Measurements from ENCODE around the gene HOXD13. TPM values are rescaled to one million over a fixed set of nuclear protein-coding genes. Genes with fewer than 3 reads are reported as not detected.

HOXD13 gene
- total RNA-seq, result not detected

DNA sequence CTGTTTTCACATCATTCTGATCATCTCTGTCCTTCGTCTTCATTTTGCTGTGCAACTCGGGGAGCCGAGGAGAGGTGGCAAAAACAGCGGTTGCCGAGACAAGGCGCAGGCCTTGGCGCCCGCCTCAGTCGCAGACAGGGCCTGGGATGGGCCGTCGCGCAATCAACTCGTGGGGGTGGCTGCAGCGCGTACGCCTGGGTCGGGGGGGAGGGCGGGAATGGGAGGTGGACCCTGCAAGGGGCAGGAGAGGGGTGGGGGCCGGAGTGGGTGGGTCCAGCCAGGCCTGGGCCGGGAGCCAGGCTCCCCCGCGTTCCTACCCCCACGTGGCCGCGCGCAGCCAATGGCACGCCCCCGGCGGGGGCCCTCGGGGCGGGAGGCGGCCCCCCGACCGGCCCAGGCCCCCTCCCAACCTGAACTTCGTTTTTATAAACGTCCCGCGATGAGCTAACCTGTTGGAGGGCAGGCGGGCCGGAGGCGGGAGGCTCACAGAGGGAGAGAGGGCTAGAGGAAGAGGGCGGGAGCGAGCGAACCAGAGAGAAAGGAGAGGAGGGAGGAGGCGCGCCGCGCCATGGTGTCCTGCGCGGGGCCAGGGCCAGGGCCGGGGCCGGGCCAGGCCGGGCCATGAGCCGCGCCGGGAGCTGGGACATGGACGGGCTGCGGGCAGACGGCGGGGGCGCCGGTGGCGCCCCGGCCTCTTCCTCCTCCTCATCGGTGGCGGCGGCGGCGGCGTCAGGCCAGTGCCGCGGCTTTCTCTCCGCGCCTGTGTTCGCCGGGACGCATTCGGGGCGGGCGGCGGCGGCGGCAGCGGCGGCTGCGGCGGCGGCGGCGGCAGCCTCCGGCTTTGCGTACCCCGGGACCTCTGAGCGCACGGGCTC lies at the start of gene HOXD13:
TSS of gene HOXD13 (plus strand) at position 452 of the 875 bp plus-strand sequence. CDS start at position 622, 170 bp downstream.
- DNase-seq, result no peak

DNA sequence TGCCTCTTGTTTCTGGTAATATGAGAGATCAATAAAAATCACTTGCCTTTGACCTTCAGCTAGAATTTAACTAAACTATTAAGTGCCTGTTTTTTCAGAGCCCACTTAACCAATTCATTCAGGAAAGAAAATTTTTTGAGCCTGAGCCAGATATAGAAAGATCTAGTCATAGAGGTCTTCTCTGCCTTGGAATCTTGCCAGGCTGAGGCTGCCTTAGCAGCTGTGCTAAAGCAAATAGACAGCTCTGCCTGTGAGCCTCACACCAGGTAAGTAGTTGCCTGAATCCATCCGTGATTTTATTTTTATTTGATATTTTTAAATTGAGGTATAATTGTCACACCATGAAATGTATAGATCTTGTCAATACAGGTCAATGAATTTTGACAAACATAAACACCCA lies 36.1 kb upstream of the HOXD13 start:
- DNase-seq, result no peak

DNA sequence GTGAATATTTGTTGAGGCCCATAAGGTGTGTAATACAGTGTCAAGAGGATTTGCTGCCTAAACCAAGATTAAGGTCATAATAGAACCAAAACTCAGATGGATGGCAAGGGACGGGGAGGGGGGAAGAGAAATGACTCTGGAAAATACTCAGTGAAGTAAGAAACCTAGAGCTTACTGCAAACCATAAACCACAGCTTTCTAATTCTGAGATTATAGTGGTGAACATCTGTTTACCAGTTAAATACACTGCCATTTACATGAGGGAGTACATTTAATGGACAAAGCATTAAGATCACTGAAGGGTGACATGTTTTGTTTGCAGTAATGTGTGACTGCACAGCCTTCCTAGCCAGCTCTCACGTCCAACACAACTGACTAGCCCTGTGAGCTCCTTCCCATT lies 28.6 kb upstream of the HOXD13 start:
- DNase-seq, result no peak

DNA sequence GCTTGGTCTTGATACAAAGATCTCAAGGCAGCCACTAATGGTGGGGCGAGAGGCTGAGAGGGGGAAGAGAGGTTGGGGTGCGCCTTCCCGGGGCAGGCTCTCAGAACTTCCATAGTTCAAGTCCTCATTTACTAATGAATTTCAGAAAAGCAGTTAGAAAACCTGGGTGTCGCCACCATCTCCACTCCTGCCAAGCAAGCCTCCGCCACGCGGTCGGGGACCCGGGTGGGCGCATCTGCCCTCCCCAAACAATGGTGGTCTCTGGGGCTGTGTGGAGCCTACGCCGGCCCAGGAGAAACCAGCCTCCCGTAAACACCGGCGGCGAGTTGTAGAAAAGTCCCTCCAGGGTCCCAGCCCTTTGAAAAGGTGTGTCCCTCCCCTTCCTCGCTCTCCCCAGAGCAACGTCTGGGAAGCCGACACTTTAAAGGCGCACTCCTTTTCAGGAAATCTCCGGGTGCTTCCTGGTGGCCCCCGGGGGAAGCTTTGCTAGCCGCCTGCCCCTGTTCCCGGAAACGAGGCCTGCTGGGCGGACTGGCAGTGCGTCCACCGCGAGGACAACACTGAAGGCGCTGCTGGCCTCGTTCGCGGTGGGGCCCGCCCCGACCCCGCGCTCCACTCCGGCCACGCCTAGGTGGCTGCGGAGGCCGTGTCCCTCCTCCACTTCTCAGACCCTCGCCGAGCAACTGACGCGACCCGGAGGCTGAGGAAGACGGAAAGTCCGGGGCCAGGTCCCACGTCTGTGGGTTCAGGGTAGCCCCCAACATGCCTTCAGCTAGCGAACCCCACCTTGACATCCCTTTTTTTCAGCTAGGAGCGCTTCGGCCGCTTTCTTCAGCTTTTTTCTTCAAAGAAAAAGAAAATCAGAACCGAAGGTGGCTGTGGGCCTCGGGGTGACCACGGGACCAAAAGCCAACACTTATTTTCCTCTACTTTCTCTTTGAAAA lies 25.6 kb upstream of the HOXD13 start:
- DNase-seq, result no peak

DNA sequence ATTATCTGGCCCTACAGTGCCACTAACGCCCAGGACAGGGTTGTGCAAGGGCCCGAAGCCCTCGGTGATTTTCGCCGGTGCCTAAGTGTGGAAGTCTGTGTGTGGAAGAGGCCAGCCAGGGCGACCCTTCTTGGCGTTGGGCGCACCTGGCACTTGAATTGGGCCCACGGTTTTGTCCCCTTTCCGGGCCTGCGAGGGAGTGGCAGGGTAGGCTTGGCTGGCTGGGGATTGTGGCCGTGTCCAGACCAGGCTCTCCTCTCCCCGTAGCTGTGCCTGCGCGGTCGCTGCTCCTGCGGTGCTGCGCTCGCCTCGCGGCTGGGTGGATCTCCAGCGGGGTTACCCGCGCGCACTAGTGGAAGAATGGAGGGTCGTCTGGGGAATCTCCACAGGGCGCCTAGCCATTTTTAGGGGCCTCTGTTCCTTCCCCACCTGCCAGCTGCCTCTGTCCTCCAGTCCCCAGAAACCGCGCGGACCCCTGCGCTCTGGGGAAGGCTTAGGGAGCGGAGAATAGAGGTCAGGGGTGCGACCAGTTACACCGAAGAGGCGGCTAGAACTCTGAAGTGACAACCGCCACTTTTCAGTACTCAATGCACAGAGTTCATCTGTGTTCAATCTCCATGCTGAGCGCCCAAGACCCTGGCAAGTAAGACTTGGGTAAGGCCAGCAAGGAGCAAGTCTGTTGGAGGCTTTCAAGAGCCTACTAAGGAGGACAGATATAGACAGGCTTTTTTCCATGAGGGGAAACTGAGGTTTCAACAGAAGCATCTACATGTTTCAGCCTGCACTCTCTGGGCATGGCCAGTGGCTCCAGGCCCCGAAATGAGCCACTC lies 24.7 kb upstream of the HOXD13 start:
- DNase-seq, result no peak

DNA sequence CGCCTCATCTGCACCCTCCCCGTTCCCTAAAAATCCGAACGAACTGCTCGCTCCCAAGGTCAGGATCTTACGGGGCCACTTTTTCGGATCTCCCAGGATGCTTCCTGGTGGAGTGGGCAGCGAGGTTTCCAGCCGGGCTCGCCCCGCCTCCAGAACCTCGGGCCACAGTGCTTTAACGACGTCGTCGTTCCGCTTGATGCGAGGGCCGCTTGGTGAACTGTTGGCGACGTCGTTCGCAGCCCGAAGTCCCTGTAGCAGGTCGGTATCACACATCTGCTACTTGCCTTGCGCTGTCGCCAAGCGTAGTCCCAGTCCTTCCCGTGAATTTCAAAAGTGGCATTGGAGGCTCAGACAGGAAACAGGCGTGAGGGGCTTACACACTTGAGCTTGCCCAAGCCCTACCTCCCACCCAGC lies 24.1 kb upstream of the HOXD13 start:
- no peak for DNase-seq

DNA sequence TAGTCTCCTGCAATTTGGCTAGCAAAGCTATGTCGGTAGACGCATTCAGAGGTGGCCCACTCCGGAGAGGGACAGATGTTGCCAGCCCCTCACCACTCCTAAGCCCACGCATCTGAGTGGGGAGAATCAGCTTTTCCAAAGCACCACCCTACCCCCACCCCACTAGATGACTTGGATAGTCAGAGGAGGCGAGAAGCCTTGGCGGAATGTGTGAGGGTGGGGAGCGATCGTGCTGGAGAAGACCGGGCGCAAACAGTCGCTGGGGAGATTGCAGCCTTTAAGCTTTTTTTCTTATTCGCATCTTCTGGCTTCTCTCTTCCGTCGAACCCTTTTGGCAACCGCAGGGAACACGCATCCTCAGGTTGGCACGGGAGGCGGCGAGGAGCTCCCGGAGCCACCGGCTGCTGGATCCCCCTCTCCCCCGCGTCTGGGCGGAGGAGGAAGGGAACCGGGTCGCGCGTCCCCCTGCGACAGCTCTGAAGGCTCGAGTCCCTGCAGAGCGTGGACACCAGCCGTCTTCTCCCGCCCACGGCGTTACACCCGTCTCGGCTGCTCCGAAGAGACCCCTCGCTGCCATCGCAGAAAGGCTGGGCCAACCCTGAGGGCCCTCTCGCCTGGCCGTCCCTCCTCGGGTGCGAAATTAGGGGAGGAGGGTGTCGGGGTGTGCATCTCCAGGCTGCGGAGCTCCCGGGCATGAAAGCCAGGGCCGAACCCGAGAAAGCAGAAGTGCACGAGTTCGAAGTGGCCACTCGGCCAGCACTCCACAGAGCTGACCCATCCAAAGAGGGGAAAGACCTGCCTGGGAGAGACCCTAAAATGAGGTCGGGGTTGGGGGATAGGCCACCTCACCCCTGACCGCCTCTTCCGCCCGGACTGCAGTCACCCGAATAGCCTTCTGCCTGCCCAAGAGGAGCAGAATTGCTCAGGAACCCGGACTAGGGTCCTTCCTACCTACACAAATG lies 20.9 kb upstream of the HOXD13 start:
- no peak for DNase-seq

DNA sequence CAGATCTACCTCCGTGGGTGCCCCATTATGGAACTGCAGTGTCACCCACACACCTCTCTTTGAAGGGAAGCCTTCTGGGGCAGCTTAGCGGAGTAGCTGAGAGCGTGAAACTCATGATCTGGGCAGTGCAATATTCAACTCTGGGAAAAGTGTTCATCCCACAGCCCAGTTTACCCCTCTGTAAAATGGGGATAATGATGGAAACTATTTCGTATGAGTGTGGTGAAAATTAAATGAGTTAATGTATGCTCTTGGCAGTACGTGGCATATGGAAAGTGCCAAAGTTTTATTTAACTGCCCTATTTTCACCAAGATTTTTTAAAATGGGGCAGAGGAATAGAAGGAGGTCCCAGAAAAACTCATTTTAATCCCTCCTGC lies 20.2 kb upstream of the HOXD13 start:
- DNase-seq, result no peak

DNA sequence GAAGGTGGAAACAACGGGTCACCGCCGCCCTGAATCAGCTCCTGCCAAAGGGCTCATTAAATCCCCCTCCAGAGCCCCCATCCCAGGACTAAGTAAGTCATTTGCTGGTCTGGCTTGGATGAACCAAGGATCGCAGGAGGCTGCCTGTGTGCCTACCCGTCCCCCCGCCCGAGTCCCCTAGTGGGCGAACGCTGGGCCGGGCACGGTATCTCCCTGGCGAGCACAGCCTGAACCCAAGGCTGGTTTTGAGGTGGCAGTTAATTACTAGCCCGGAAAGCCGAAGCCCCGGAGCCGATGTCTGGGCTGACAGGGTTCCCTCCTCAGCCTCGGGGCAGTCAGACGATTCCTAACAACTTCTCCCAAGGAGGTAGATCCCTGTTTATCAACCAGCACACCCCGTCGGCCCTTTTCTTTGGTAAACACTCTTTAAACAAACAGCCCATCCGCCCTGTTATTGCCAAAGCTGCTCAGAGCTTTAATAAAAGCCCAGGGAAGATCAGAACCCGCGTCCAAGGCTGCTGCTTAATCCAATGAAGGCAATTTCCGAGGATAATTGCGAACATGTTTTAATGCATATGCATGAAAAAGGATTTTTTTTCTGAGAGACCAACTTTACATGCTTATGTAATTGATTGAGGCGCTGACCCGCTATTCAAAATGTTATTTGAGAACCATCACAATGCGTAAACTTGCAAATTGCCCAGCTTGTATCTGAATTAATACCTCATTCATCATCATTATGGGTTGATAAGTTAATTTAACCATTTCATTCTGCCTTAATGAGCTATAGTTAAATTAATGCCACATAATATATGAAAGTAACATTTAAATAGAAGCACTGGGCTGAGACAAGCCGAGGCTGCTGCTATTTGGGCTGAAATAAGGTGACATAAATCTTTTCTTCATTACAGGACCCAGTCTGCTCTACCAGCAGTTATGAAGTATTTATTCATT lies 19.3 kb upstream of the HOXD13 start:
- no peak for DNase-seq

DNA sequence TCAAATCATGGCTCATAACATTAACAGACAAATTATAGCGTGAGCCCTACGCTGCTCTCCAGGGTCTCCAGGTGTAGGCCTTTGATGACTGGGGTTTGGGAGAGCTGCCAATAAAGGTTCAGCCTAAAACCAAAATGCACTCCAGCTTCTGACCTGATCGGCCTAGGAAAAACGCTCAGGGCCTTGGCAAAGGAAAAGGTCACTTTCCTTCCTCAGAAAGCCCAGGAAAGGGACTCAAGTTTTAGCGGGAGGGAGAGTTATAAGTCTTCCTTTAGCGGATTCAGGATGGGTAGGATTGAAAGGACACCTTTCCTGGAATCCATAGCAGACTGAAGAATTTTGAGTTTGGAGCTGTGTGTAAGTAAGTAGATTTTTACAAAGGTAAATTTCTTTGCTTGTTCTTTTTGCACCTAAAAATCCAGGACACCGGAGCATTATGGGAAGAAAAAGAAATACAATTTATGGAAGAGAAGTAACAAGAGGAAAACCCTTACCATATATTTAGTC lies 17.5 kb upstream of the HOXD13 start:
- DNase-seq, result no peak

DNA sequence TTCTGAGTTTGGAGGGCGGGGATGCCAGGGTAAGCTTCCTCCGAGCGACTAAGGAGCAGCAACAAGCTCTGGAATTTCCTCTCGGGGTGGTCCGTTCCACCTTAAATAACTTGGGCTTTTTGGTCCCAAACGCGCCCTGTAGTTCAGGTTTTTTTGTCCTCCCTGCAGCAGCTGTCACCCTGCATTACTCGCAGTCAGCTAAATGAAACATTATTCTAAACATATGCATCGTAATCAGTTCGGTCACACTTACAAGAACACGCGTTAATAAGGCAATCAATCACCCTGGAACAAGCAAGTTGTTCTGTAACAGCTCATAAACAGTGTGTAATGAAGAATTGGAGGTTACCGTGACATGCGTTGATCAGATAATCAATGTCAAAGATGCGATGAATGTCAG lies 17.0 kb upstream of the HOXD13 start:
- DNase-seq, result no peak

DNA sequence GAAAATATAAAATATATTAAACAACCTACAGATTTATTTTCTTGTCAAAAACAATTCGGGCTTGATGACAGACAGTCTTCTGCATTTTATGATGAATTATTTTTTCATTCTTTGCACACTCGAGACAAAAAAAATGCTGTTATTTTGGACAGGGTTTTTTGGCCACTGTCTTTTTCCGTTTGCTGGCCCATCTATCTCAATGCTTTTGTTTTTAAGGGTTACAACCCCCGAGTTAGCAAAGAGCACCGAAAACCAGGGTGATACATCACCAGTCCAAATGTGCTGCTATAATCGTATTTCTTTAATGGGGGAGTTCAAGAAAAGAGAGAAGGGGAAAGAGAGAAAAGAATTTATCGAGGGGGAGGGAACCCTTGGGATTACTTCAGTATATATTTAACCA lies 16.5 kb upstream of the HOXD13 start:
- DNase-seq, result no peak

DNA sequence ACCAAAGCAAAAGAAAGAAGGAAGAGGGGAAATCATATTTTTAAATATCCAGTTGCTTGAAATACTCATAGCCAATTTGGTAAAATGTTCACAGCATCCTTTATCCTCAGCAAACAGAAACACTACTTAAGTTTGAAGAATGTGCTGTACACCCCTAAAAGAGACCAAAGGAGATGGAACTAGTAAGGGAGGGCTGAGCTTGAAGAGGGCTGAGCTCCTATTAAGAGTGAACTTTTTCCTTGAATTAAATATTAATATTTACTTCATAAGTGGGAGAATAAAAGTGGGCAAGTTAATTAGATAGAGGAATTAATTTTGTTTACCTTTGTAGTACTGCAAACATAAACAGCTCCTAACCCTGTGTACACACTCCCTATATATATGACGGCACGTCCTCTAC lies 15.7 kb upstream of the HOXD13 start:
- DNase-seq, result no peak

DNA sequence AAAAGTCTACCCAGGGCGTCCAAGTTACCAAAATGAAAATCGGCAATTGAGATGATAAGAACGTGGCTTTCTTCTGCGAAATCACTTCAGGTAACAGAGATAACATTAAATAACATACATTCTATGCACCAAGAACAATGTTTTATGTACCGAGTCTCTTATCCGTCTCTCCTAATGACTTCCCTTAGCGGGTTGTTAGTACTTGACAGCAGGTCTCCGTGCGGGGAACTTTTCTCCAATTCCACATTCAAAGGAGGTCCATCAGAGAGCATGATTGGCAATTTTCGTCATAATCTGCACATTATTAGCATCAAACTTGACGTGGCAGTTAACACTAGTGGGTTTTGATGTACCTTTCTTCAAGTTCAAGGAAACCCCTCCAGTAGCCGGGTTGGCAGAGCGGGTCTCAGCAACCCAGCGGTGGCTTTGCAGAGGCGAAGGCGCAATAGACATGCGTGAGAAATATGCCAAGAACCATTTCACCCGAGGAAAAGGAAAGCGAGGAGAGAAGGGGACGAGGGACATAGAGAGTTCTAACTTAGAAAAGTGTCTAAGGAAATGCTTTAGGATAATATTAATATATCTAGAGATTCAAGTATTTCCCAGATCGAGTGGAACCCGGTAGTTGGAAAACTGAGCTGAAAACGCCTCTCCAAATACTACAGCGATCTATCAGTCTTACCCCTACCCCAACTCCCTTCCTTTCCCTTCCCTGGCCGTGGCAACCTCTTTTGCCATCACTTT lies 13.8 kb upstream of the HOXD13 start:
- DNase-seq, result no peak

DNA sequence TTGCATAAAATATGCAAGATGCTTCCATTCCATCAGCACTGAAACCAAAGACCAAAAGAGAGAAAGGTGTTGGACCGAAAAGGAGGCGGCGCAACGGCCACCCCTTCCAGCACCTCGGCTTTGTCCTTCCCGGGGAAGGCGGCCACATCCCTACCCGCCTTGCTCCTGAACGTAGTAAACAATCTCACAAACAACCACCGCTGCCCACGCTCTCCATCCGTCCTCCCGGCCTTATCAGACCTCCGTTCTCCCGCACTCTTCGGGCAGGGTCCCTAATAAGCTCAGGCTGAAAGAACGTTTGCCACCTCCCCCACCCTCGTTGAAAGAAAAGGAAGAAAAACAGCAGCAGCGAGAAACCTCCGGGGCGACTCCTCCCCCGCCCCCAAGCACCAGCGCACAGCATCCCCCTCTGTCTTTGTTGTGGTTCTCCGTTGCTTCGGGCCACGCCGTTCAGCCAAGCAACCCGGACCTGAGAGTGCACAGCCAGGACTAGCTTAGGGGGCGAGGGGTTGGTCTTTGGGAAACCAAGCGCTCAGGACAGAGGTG lies 13.2 kb upstream of the HOXD13 start:
- no peak for DNase-seq

DNA sequence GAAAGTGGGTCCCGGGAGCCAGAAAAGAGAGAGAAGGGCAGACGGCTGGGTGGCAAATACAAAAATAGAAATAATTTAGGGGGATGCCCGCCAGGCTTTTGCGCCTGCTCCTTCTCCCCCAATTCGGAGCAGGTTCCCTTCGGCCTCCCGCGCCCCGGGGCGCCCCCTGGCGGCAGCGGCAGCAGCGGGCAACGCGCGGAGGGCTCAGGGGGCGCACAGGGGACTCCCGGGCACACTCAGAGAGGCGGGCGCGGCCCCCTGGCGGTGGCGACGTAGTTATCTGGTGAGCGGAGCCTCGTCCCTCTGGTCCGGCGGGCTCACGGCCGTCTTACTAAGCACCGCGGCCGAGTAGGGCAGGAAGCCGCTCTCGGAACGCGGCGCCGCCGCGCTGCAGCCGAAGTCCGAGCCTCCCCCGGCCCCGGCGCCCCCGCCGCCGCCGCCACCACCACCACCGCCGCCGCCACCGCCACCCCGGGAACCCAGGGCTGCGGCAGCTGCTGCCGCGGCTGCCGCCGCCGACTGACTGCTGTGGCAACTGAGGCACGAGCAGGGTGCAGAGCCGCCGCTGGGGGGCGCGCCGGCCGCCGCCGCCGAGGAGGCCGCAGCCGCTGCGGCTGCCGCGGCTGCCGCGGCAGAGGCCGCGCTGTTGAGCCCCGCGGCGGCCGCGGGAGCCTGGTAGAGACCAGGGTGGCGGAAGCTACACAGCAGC lies 12.5 kb upstream of the HOXD13 start:
- no peak for DNase-seq

DNA sequence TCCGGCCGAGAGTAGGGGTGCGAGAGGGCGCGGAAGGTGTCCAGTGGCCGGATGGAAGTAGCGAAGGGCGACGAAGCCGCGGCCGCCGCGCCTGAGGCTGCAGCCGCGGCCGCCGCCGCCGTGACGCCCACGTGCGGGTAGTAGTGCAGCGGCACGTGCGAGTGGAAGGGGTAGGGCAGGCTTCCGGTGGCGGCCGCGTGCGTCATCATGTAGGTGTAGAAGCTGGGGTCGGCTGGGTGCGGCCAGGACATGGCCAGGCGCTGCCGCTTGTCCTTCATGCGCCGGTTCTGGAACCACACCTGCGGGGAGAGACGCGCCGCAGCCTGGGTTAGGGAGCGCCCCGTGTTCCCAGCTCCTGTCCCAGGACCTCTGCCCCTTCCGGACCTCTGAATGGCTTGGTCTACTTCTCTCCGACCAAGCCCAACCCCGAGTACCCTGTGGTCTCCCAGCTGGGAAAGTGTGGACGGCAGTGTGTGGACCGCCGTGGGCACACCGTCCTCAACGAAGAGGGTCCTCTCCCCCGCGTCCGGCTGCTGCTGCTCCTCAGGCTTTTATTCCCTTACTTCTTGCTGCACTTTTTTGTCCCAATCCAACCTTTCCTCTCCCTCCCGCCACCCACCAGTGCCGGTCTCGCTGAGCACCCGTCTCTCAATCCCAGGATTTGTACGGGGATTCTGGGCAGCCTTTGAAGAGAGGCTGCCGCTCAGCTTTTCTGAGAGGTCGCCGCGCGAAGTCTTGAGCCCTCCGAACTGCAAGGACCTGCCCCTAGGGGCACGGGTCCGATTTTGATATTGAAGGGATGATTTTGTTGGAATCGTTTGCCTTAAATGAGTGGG lies 11.8 kb upstream of the HOXD13 start:
- DNase-seq, result no peak

All from skin of body (tissue), 2 donors.